HG02885 (cell line): ENCODE results near the gene ZNF490.

Experiments
- ATAC-seq: cut with Tn5 transposase; IDR thresholded peaks from one replicate; pipeline ENCODE4 v1.9.1; 2021; ENCODE audit warnings: mild to moderate bottlenecking; ENCODE audit not compliant: unreplicated experiment, poor library complexity

The ZNF490 gene

GRCh38 chr19:12546068-12546467 is 64.5 kb downstream of the ZNF490 start:
- ATAC-seq, result no peak

GRCh38 chr19:12545267-12545666 is 65.3 kb downstream of the ZNF490 start:
- no peak for ATAC-seq

GRCh38 chr19:12544401-12544876 is 66.2 kb downstream of the ZNF490 start:
- no peak for ATAC-seq

GRCh38 chr19:12543855-12544254 is 66.8 kb downstream of the ZNF490 start:
- no peak for ATAC-seq
